Measurements from ENCODE around the gene EIF4E3.
A peak's percentile ranks its signal among the peaks of the same experiment; 100 is the strongest.

EIF4E3 gene

DNA sequence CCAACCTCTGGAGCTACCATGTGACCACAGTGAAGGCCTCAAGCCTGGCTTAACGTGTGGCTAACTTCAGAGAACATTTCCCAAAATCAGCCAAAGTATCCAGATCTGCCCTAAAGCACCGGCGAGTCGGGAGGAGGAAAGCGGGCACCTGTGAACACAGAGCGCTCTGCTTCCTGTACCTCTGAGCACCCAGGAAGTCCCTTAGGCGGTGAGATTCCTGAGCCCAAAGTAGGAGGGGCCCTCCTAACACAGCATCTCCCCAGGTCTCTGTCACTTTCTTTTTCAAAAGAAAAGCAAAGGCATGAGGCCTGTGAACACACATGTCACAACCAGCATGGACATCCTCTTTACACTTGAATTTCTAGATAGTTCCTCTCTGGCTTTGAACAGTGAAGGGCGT, 944 bp upstream of the EIF4E3 start:
- TF ChIP-seq, protein P1, sequence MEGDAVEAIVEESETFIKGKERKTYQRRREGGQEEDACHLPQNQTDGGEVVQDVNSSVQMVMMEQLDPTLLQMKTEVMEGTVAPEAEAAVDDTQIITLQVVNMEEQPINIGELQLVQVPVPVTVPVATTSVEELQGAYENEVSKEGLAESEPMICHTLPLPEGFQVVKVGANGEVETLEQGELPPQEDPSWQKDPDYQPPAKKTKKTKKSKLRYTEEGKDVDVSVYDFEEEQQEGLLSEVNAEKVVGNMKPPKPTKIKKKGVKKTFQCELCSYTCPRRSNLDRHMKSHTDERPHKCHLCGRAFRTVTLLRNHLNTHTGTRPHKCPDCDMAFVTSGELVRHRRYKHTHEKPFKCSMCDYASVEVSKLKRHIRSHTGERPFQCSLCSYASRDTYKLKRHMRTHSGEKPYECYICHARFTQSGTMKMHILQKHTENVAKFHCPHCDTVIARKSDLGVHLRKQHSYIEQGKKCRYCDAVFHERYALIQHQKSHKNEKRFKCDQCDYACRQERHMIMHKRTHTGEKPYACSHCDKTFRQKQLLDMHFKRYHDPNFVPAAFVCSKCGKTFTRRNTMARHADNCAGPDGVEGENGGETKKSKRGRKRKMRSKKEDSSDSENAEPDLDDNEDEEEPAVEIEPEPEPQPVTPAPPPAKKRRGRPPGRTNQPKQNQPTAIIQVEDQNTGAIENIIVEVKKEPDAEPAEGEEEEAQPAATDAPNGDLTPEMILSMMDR (IDR thresholded peaks at IDR 0.05; ENCODE audit: insufficient read depth, low read length, missing control alignments) = no peak
- no peak overlapping the region for H3K4me3 ChIP-seq (ENCODE audit: low read depth, low read length)
- ChIA-PET CTCF (interaction anchor here (5.4 kb wide), 1 partner anchor 1095 kb away, joined by 71 read pairs; no protein-coding TSS in a partner anchor), POLR2A (no interaction called here)
- no peak for DNase-seq (ENCODE audit: low read depth, low spot score)

DNA sequence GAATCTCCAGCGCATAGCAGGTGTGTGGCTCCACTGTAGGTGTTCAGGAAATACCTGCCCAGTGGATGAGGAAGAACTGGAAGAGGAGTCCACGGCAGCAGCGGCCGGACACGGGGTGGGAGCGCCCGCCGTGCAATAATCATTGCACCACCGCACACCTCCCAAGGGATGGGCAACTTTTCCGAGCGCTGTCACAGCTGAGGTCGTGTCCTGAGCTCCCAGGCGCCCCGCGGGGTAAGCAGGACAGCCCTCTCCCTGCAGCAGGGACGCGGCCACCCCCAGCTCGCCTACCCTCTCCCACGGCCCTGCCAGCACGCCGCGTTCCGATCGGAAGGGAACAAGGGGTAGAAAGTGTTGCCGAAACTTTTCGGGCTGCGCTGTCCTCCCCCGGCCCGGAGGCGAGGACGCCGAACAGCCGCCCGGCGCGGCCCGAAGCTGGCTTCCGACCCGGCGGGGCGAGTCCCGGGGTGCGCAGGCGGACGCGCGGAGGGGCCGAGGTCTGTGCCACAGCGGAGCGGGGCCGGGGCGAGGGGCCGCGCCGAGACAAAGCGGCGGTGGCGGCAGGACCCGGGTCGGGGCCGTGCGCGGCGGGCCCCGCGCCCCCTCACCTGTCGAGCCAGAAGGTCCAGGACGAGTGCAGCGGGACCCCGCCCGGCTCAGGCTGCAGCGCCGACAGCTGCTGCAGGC, 475 bp downstream of the EIF4E3 start:
- TF ChIP-seq, protein P1 (IDR thresholded peaks at IDR 0.05; ENCODE audit: insufficient read depth, low read length, missing control alignments) = no peak
- H3K4me3 ChIP-seq (ENCODE audit: low read depth, low read length) = peak overlapping the region; percentile 69
- DNase-seq (ENCODE audit: low read depth, low spot score) = no peak
- CTCF ChIA-PET = interaction anchor here (1.1 to 1.6 kb wide), 3 partner anchors 11 to 1126 kb away, joined by 3 to 10 read pairs (median 3); no protein-coding TSS in a partner anchor
- POLR2A ChIA-PET = no interaction called here

DNA sequence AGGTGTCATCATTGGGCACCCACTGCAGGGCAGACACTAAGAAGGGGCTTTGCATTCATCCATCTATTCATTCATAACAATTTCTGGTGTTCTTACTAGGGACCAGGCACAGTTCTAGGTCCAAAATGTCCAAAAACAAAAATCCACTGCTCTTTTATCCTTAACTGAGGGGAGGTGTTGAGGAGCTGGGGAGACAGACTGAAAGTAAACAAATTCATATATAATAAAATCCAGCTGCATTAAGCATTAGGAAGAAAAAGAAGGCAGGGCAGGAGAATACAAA, 1.1 kb downstream of the EIF4E3 start:
- POLR2A ChIA-PET = no interaction called here
- CTCF ChIA-PET = interaction anchor here (1.0 to 1.6 kb wide), 5 partner anchors 9 to 1127 kb away, joined by 3 to 10 read pairs (median 3); no protein-coding TSS in a partner anchor
- peak overlapping the region; percentile 69 for H3K4me3 ChIP-seq (ENCODE audit: low read depth, low read length)
- no peak for DNase-seq (ENCODE audit: low read depth, low spot score)
- TF ChIP-seq, protein P1 (IDR thresholded peaks at IDR 0.05; ENCODE audit: insufficient read depth, low read length, missing control alignments) = no peak

DNA sequence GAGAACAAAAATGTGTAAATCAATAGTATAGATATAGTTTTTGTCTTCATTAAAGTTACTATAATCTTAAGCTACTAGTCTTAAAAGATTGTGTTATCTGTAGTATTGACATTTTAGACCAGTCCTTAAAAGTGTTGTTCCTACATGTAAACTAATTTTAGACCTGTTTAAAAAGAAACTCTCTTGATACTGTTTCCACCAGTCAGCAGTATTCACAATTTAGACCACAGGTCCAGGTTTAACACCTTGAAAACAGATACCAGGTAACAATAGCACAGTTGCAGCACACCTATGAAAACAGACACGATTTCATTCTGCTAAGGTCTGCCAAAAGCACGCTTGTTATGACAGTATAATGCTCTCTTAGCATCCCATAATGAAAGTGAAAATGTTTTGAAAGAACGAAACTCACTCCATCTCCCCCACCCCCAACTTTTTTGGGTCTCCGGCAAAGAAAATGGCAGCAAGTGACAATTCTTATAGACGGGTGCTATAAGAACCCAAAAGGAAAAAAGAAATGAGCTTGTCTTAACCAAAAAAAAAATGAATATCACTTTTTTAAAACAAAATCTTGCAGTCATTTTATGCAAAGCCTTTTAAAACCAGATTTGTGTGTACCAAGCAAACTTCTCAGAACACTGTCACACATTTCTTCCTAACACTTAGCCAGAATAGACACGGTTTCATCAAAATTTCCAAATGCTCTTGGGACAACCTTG, 1.6 kb downstream of the EIF4E3 start:
- H3K4me3 ChIP-seq (ENCODE audit: low read depth, low read length) = no peak overlapping the region
- ChIA-PET CTCF (interaction anchor here (0.8 to 1.6 kb wide), 6 partner anchors 9 to 1128 kb away, joined by 3 to 10 read pairs (median 3); no protein-coding TSS in a partner anchor), POLR2A (no interaction called here)
- no peak for DNase-seq (ENCODE audit: low read depth, low spot score)
- TF ChIP-seq, protein P1 (IDR thresholded peaks at IDR 0.05; ENCODE audit: insufficient read depth, low read length, missing control alignments) = no peak

DNA sequence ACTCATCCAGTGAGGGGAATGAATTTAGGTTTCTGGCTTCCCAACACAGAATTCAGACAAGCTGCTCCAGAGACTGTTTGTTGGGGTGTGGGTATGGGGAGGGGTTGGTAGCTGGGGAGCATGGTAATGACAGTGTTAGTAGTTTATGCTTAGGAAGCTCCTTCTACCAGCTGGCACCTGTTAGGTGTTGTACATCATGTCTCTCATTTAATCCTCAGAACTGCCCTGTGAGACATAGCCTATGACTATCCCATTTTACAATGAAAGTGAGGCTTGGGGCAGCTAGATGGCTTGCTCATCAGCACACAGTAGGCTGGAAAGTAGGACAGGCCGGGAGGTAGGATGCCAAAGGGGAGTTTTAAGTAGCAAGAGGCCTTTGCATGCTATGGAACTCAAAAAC, 2.5 kb downstream of the EIF4E3 start:
- ChIA-PET CTCF (interaction anchor here (0.8 to 3.9 kb wide), 2 partner anchors 9 to 12 kb away, joined by 3 to 15 read pairs; no protein-coding TSS in a partner anchor), POLR2A (no interaction called here)

More for the DNA sequence above, 2.5 kb downstream of the EIF4E3 start:
- no peak for DNase-seq (ENCODE audit: low read depth, low spot score)
- TF ChIP-seq, protein P1 (IDR thresholded peaks at IDR 0.05; ENCODE audit: insufficient read depth, low read length, missing control alignments) = no peak
- H3K4me3 ChIP-seq (ENCODE audit: low read depth, low read length) = no peak overlapping the region
